K562 (cell line): Measurements from ENCODE around the gene JMJD1C. TPM values are rescaled to one million over a fixed set of nuclear protein-coding genes. Genes with fewer than 3 reads are reported as not detected.

Experiments
- CTCF ChIP-seq, 3 experiments: IDR thresholded peaks in 2 of 3; conservative IDR thresholded peaks in 1 of 3; 2 replicates each; pipeline ENCODE4 v1.5.1; 2011 to 2012; ENCODE audit warnings: low read length in 3 of 3, mild to moderate bottlenecking in 3 of 3, control low read depth in 2 of 3, improper control_type of control experiment in 1 of 3, inconsistent platforms in 1 of 3, low read depth in 1 of 3, mixed read lengths in 1 of 3, moderate library complexity in 1 of 3; ENCODE audit not compliant: insufficient read depth in 2 of 3
- ESRRB ChIP-seq: fragments of 250-450 bp; sonication (Bioruptor Pico); IDR thresholded peaks from 2 replicates; pipeline ENCODE4 v1.5.0; 2020; ENCODE audit warnings: mild to moderate bottlenecking, moderate library complexity, borderline replicate concordance
- FOXA1 ChIP-seq: fragments of 450-650 bp; IDR thresholded peaks from 2 replicates; pipeline ENCODE4 v1.6.1; 2016; ENCODE audit warnings: mild to moderate bottlenecking, borderline replicate concordance
- HLTF ChIP-seq: fragments of 450-650 bp; IDR thresholded peaks from 2 replicates; pipeline ENCODE4 v1.6.1; 2016
- LEF1 ChIP-seq: fragments of 450-650 bp; IDR thresholded peaks from 2 replicates; pipeline ENCODE4 v1.6.1; 2016; ENCODE audit warnings: mild to moderate bottlenecking
- MCM3 ChIP-seq: fragments of 450-650 bp; IDR thresholded peaks from 2 replicates; pipeline ENCODE4 v1.6.1; 2016
- NR2C2 ChIP-seq, 2 experiments: fragments of 200-800 bp in 1 of 2; sonication (Bioruptor generic) in 1 of 2; sonication (generic) in 1 of 2; formaldehyde crosslinking in 1 of 2; IDR thresholded peaks; 2 replicates each; pipeline versions ENCODE4 v1.6.1 to v1.8.0; 2016 to 2022; ENCODE audit warnings: mild to moderate bottlenecking in 1 of 2, missing compliant biosample characterization in 1 of 2, missing genetic modification characterization in 1 of 2, missing genetic modification reagents in 1 of 2
- PHF8 ChIP-seq: fragments of 200-600 bp; sonication (generic); IDR thresholded peaks from 2 replicates; pipeline ENCODE4 v1.6.1; 2012; ENCODE audit warnings: mixed run types, mild to moderate bottlenecking, inconsistent platforms, low read length, moderate library complexity, borderline replicate concordance
- POU5F1 ChIP-seq: fragments of 150-350 bp; IDR thresholded peaks from 2 replicates; pipeline ENCODE4 v1.6.1; 2014; ENCODE audit warnings: borderline replicate concordance, low read length, low read depth, mild to moderate bottlenecking; ENCODE audit not compliant: partially characterized antibody
- WHSC1 ChIP-seq: IDR thresholded peaks from one replicate; pipeline ENCODE4 v1.6.1; 2012; ENCODE audit warnings: low read length, control low read depth, inconsistent platforms
- ZNF583 ChIP-seq: fragments of 250-450 bp; sonication (Bioruptor Pico); IDR thresholded peaks from 2 replicates; pipeline ENCODE4 v1.4.0; 2020
- ZNF76 ChIP-seq: fragments of 250-450 bp; sonication (Bioruptor Pico); IDR thresholded peaks from 2 replicates; pipeline ENCODE4 v1.4.0; 2020; ENCODE audit warnings: mild to moderate bottlenecking, moderate library complexity, borderline replicate concordance
- ZSCAN29 ChIP-seq: fragments of 450-650 bp; IDR thresholded peaks from 2 replicates; pipeline ENCODE4 v1.6.1; 2017
- polyA plus RNA-seq, 8 experiments: library from polyadenylated mRNA; depleted of rRNA in 4 of 8; stranded (reverse) in 5 of 8; unstranded in 3 of 8; fragments of >200 nt; fragmentation: Nextera tagmentation in 2 of 8; fragmentation: Illumina TruSeq in 1 of 8; extraction: Ambion mirVana in 2 of 8; extraction: Trizol in 1 of 8; gene quantifications; 2 replicates each; pipeline versions ENCODE4 v1.2.1 to v1.2.3, GENCODE V29; 2011 to 2014; ENCODE audit warnings: inconsistent platforms in 1 of 8, missing spikeins in 1 of 8
- total RNA-seq, 7 experiments: library from RNA; depleted of rRNA in 6 of 7; stranded (reverse); fragments of >200 nt in 6 of 7; fragmentation: Illumina TruSeq in 2 of 7; extraction: Trizol in 2 of 7; gene quantifications; 2 replicates each; pipeline versions ENCODE4 v1.2.1 to v1.2.3, GENCODE V29; 2011 to 2021; ENCODE audit warnings: low replicate concordance in 1 of 7
- TF ChIP-seq, protein P1 (sequence below): fragments of 450-650 bp; IDR thresholded peaks from 2 replicates; pipeline ENCODE4 v1.6.1; 2016; ENCODE audit warnings: low read depth
- TF ChIP-seq, protein P2 (sequence below): fragments of 250-450 bp; sonication (Bioruptor Pico); IDR thresholded peaks from 2 replicates; pipeline ENCODE4 v1.5.0; 2021; ENCODE audit warnings: mild to moderate bottlenecking, borderline replicate concordance

The JMJD1C gene
- total and polyA plus RNA-seq, 9 of the 15 experiments (the other 6 are each of a cell fraction or from before 2014, with no cell fraction given), result 25.3 to 68.0 (median 47.2) TPM

DNA sequence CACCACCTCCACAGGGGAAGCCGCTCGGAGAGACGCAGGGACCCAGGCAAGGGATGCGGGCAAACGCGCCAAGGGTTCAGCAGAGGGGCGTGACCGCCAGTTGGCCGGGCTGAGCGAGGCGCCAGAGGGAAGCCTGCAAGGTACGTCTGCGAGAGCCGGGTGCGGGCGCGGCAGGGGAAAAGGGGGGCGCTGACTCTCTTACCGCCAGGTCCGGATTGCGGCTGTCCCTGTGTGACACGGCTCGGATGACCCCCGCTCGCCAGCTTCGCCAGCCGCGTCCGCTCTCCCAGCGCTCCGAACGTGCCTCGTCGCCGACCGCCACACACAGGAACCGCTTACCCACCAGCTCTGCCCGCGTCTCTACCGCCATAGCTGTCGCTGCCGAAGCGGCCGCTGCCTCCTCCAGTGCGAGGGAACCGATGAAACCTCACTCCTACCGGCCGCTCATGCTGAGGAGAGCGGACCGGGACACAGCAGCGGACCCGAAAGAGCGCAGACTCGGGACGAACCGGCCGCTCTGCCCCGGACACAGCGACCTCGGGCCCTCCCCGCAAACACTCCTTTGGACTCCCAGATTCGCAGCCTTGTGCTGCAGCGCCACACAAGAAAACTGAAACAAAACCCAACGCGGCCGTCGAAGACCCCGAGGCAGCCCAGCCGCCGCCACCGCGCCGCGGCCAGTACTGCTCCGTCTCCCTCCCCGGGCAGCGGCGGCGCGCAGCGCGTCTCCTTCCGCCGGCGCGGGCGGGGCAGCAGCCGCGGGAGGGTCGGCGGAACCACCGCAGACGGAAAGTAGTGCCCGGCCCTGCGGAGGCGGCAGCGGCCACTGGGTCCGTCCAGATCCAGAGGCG is at the start of gene JMJD1C (continued):
- TF ChIP-seq POU5F1, result no peak
- peak in 2 of 3 experiments; percentile 1 to 24; a peak in 2 of 6 replicates for TF ChIP-seq CTCF (IDR thresholded peaks at IDR 0.05 in 2 of 3, conservative IDR thresholded peaks at IDR 0.05 in 1 of 3; ENCODE audit: insufficient read depth in 2 of 3, low read depth in 1 of 3, low read length in 3 of 3)
- TF ChIP-seq, protein P1, sequence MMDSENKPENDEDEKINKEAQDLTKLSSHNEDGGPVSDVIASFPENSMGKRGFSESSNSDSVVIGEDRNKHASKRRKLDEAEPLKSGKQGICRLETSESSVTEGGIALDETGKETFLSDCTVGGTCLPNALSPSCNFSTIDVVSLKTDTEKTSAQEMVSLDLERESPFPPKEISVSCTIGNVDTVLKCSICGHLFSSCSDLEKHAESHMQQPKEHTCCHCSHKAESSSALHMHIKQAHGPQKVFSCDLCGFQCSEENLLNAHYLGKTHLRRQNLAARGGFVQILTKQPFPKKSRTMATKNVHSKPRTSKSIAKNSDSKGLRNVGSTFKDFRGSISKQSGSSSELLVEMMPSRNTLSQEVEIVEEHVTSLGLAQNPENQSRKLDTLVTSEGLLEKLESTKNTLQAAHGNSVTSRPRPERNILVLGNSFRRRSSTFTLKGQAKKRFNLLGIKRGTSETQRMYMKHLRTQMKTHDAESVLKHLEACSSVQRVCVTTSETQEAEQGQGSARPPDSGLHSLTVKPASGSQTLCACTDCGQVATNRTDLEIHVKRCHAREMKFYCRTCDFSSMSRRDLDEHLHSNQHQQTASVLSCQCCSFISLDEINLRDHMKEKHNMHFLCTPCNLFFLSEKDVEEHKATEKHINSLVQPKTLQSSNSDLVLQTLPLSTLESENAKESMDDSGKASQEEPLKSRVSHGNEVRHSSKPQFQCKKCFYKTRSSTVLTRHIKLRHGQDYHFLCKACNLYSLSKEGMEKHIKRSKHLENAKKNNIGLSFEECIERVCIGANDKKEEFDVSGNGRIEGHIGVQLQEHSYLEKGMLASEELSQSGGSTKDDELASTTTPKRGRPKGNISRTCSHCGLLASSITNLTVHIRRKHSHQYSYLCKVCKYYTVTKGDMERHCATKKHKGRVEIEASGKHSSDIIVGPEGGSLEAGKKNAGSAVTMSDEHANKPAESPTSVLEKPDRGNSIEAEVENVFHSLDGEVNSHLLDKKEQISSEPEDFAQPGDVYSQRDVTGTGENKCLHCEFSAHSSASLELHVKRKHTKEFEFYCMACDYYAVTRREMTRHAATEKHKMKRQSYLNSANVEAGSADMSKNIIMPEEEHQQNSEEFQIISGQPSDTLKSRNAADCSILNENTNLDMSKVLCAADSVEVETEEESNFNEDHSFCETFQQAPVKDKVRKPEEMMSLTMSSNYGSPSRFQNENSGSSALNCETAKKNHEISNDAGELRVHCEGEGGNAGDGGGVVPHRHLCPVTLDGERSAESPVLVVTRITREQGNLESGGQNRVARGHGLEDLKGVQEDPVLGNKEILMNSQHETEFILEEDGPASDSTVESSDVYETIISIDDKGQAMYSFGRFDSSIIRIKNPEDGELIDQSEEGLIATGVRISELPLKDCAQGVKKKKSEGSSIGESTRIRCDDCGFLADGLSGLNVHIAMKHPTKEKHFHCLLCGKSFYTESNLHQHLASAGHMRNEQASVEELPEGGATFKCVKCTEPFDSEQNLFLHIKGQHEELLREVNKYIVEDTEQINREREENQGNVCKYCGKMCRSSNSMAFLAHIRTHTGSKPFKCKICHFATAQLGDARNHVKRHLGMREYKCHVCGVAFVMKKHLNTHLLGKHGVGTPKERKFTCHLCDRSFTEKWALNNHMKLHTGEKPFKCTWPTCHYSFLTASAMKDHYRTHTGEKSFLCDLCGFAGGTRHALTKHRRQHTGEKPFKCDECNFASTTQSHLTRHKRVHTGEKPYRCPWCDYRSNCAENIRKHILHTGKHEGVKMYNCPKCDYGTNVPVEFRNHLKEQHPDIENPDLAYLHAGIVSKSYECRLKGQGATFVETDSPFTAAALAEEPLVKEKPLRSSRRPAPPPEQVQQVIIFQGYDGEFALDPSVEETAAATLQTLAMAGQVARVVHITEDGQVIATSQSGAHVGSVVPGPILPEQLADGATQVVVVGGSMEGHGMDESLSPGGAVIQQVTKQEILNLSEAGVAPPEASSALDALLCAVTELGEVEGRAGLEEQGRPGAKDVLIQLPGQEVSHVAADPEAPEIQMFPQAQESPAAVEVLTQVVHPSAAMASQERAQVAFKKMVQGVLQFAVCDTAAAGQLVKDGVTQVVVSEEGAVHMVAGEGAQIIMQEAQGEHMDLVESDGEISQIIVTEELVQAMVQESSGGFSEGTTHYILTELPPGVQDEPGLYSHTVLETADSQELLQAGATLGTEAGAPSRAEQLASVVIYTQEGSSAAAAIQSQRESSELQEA, result no peak
- peak; percentile 78; the same call in 1 of the 2 replicates for TF ChIP-seq ZNF76 (CRISPR knock-in tag)
- TF ChIP-seq MCM3, result no peak
- no peak for TF ChIP-seq LEF1
- no peak for TF ChIP-seq ZNF583 (CRISPR knock-in tag)
- no peak for TF ChIP-seq ESRRB (CRISPR knock-in tag)
- TF ChIP-seq ZSCAN29, result peak; percentile 82
- peak; percentile 91; the same call in 1 of the 2 replicates for TF ChIP-seq PHF8
- no peak for TF ChIP-seq WHSC1
- no peak for TF ChIP-seq FOXA1
- TF ChIP-seq, protein P2, sequence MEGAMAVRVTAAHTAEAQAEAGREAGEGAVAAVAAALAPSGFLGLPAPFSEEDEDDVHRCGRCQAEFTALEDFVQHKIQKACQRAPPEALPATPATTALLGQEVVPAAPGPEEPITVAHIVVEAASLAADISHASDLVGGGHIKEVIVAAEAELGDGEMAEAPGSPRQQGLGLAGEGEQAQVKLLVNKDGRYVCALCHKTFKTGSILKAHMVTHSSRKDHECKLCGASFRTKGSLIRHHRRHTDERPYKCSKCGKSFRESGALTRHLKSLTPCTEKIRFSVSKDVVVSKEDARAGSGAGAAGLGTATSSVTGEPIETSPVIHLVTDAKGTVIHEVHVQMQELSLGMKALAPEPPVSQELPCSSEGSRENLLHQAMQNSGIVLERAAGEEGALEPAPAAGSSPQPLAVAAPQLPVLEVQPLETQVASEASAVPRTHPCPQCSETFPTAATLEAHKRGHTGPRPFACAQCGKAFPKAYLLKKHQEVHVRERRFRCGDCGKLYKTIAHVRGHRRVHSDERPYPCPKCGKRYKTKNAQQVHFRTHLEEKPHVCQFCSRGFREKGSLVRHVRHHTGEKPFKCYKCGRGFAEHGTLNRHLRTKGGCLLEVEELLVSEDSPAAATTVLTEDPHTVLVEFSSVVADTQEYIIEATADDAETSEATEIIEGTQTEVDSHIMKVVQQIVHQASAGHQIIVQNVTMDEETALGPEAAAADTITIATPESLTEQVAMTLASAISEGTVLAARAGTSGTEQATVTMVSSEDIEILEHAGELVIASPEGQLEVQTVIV (CRISPR knock-in tag), result no peak
- TF ChIP-seq HLTF, result peak; percentile 44; the same call in 1 of the 2 replicates
- no peak for TF ChIP-seq NR2C2 (CRISPR knock-in tag; IDR thresholded peaks at IDR 0.05)
- TF ChIP-seq NR2C2 (tag; IDR thresholded peaks at IDR 0.05), result peak; percentile 34; the same call in 1 of the 2 replicates
